NCI-H2029 treated with DMSO at 0.1 percent for 48 hours (cell line): ENCODE measurements around the gene DEFB124.

Experiments used
- DNase-seq: peaks from one replicate; lab custom pipeline; 2025; lab: John Stamatoyannopoulos, UW

DEFB124 gene

GRCh38 chr20:31425797-31426196, 49.1 kb downstream of the DEFB124 start:
- no peak for DNase-seq

DNA sequence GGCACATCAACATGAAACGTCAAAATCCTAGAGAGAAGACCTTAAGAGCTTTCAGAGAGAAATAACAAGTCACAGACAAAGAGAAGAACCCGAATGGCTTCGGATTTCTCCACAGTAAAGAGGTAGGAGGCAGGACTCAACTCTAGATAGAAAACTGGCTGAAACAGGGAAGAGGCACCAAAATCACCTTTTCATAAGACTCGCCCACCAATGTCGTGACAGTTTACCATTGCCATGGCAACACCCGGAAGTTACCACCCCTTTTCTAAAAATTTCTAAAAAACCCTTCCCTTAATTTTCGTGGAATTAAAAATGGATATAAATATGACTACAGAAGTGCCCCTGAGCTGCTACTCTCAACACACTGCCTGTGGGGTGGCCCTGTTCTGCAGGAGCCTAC, 56.6 kb downstream of the DEFB124 start:
- DNase-seq = no peak

DNA sequence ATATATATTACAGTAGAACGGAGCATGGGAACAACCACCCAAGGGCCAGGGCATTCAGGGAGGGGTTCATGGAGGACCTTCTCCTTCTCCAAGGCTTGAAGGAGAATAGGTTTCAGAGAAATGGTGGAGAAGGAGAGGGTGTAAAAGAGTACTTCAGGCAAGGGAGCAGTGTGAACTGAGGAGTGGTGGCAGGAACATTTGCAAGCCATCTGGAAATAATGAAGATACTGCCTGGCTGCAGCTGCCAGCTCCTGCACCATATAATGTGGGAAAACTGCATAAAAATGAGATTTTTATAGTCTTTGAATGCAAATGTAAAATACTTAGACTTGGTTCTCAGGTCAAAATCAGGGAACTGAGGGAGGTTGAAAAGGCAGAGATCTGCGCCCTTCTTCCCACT, 59.3 kb downstream of the DEFB124 start:
- DNase-seq = no peak
